Kidney epithelial cell (primary cell): ENCODE measurements around the gene HCN2. TPM values are rescaled to one million over a fixed set of nuclear protein-coding genes. Genes with fewer than 3 reads are reported as not detected.
"Not testable (repeated sequence)": the region's sequence is repeated elsewhere in the genome, so short reads cannot be mapped to it uniquely, and the experiment has no call there.

Experiments
- DNase-seq: peaks from one replicate; pipeline ENCODE4 v3.0.0-alpha.2; 2010; ENCODE audit warnings: low read depth
- H3K27me3 ChIP-seq: 2 replicates; pipeline ENCODE4 v1.6.0; 2011; ENCODE audit warnings: low read length; ENCODE audit not compliant: control insufficient read depth, insufficient read depth
- H3K36me3 ChIP-seq: 2 replicates; pipeline ENCODE4 v1.5.1; 2011; ENCODE audit warnings: low read length; ENCODE audit not compliant: control insufficient read depth, insufficient read depth
- H3K4me3 ChIP-seq: 2 replicates; pipeline ENCODE4 v1.5.1; 2011; ENCODE audit warnings: low read depth, mild to moderate bottlenecking, control low read depth, low read length
- CTCF ChIP-seq: IDR thresholded peaks from 2 replicates; pipeline ENCODE4 v1.5.1; 2011; ENCODE audit warnings: mild to moderate bottlenecking, moderate library complexity, low read length, control low read depth, inconsistent platforms; ENCODE audit not compliant: insufficient read depth, poor library complexity, severe bottlenecking
- total RNA-seq: library from RNA; depleted of rRNA; stranded (reverse); fragments of >200 nt; gene quantifications from 2 replicates; pipeline ENCODE4 v1.2.3, GENCODE V29; 2015

The HCN2 gene
- total RNA-seq, 1 donor from 2014 or later, result 0.13 TPM

DNA sequence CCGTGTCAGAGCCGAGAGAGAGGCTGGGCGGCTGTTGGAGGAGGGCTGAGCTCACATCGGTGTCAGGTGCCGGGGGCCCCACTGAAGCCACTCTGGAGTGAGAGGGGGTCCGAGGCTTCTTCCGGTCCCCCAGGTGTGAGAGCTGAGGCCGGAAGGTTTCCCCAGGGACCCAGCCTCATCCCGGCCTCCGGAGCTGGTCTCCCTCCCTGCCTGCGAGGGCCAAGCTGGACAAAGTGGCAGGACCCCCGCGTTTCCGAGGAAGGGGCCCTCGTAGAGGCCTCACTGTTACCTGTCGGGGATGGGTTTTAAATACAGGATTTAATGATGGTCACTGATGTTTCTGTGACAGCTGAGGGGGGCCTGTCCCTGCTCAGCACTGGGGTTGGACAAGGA lies 6.6 kb downstream of the HCN2 start:
- no peak for TF ChIP-seq CTCF
- Histone ChIP-seq H3K4me3 (no peak overlapping the region), H3K27me3 (peaks cover 38% of the 10 kb centered on the region), H3K36me3 (no peaks in the 10 kb centered on the region)
- no peak for DNase-seq

GRCh38 chr19:597406-598315 lies 8.0 kb downstream of the HCN2 start:
- DNase-seq, result no peak
- no peak overlapping the region for H3K4me3 ChIP-seq
- no peaks in the 10 kb centered on the region for H3K36me3 ChIP-seq
- peaks cover 24% of the 10 kb centered on the region for H3K27me3 ChIP-seq
- TF ChIP-seq CTCF, result no peak

GRCh38 chr19:601310-601709 lies 11.6 kb downstream of the HCN2 start:
- no peak for TF ChIP-seq CTCF
- no peaks in the 10 kb centered on the region for H3K36me3 ChIP-seq
- DNase-seq, result no peak
- no peak overlapping the region for H3K4me3 ChIP-seq
- peaks cover 4% of the 10 kb centered on the region for H3K27me3 ChIP-seq

DNA sequence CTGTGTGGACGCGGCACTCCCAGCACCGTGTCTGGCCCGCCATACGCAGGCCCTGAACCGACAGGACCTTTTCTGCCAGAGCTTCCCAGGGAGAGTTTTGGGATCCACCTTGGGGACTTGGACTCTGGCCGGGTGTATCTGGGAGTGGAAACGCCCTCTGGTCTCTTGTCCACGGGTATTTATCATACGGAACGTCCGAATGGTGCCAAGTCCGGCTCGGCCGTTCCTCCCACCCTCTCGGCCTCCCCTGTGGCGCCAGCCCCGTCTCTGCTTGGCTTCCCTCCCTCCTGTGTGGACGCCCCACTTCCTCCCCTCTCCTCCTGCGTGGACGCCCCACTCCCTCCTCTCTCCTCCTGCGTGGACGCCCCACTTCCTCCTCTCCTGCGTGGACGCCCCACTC lies 12.1 kb downstream of the HCN2 start:
- Histone ChIP-seq H3K36me3 (no peaks in the 10 kb centered on the region), H3K27me3 (peaks cover 3% of the 10 kb centered on the region), H3K4me3 (no peak overlapping the region)
- TF ChIP-seq CTCF, result no peak
- DNase-seq, result no peak

DNA sequence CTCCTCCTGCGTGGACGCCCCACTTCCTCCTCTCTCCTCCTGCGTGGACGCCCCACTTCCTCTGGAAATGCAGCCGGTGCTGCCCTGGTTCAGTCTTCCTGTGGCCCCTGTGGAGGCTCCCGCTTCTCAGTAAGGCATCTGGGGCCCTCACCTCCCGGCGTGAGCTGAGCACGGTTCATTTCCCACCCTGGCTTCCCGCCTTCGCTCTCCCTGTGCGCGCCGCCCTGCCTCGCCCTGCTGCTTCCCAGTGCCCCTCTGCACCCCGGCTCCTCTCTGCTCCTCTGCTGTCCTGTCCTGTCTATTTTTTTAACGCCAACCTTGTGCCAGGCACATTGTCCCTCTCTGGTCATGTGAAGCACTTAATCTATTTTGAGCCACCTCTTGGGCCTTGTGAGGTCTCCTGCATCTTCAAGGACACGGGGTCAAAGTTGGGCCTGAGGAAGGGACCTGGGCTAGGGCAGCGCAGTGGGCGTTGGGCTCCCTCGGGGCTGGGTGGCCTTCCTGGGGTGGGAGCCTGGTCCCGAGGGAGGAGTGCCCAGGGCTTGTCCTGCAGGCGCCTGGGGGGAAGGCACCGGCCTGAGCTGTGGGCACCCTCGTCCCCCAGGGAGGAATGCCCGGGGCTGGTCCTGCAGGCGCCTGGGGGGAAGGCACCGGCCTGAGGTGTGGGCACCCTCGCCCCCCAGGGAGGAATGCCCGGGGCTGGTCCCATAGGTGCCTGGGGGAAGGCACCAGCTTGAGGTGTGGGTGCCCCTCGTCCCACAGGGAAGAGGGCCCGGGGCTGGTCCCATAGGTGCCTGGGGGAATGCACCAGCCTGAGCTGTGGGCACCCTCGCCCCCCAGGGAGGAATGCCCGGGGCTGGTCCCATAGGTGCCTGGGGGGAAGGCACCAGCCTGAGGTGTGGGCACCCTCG lies 13.0 kb downstream of the HCN2 start:
- no peak for TF ChIP-seq CTCF
- no peaks in the 10 kb centered on the region for H3K36me3 ChIP-seq
- DNase-seq, result no peak
- no peak overlapping the region for H3K4me3 ChIP-seq
- H3K27me3 ChIP-seq, result no peaks in the 10 kb centered on the region

DNA sequence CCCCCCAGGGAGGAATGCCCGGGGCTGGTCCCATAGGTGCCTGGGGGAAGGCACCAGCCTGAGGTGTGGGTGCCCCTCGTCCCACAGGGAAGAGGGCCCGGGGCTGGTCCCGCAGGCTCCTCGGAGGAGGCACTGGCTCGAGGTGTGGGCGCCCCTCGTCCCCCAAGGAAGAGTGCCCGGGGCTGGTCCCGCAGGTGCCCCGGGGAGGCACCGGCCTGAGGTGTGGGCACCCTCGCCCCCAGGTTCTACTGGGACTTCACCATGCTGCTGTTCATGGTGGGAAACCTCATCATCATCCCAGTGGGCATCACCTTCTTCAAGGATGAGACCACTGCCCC lies 13.6 kb downstream of the HCN2 start:
- H3K36me3 ChIP-seq, H3K27me3 ChIP-seq, H3K4me3 ChIP-seq, DNase-seq: not testable (repeated sequence)

- not testable (repeated sequence) for H3K27me3 ChIP-seq, H3K4me3 ChIP-seq, DNase-seq, H3K36me3 ChIP-seq
These were observed 14.1 kb downstream of the HCN2 start for GRCh38 chr19:603779-604178.
